GM12891 (cell line): ENCODE data around the gene INPP5D.
A peak's percentile ranks its signal among the peaks of the same experiment; 100 is the strongest.

Source experiments
- DNase-seq: peaks from one replicate; pipeline ENCODE4 v3.0.0; 2011; ENCODE audit warnings: low spot score; ENCODE audit not compliant: insufficient read length
- FAIRE-seq: peaks from 2 replicates; lab custom pipeline; 2011; peaks lifted over from hg19 to GRCh38; lab: Jason Lieb, UNC
- PAX5 ChIP-seq: IDR thresholded peaks from 2 replicates; pipeline ENCODE4 v1.6.1; 2011; ENCODE audit warnings: low read length, moderate library complexity, mild to moderate bottlenecking; ENCODE audit not compliant: insufficient read depth, severe bottlenecking
- POLR2A ChIP-seq: IDR thresholded peaks from 2 replicates; pipeline ENCODE4 v1.6.1; 2011; ENCODE audit warnings: low read depth, low read length, control low read depth
- POLR2AphosphoS5 ChIP-seq: IDR thresholded peaks from 2 replicates; pipeline ENCODE4 v1.6.1; 2011; ENCODE audit warnings: low read depth, low read length, control low read depth
- POU2F2 ChIP-seq: IDR thresholded peaks from 2 replicates; pipeline ENCODE4 v1.6.1; 2011; ENCODE audit warnings: low read depth, mild to moderate bottlenecking, control low read depth, low read length, moderate library complexity
- SPI1 ChIP-seq: IDR thresholded peaks from 2 replicates; pipeline ENCODE4 v1.6.1; 2011; ENCODE audit warnings: low read depth, low read length, control low read depth
- TAF1 ChIP-seq: IDR thresholded peaks from 2 replicates; pipeline ENCODE4 v1.6.1; 2011; ENCODE audit warnings: low read depth, low read length, control low read depth

The INPP5D gene

GRCh38 chr2:233130481-233131020 lies 70.4 kb downstream of the INPP5D start:
- no peak for DNase-seq
- TF ChIP-seq PAX5: no peak
- TF ChIP-seq POLR2AphosphoS5: no peak
- TF ChIP-seq POU2F2: no peak
- no peak for TF ChIP-seq POLR2A
- TF ChIP-seq TAF1: no peak
- no peak for TF ChIP-seq SPI1
- FAIRE-seq: no peak

GRCh38 chr2:233131936-233132720 lies 72.0 kb downstream of the INPP5D start:
- no peak for TF ChIP-seq POLR2A
- DNase-seq: no peak
- no peak for FAIRE-seq

GRCh38 chr2:233133239-233133638 lies 73.1 kb downstream of the INPP5D start:
- DNase-seq: no peak
- TF ChIP-seq TAF1: no peak
- FAIRE-seq: no peak

- TF ChIP-seq SPI1: no peak
- TF ChIP-seq TAF1: no peak
- no peak for TF ChIP-seq POLR2AphosphoS5
- no peak for TF ChIP-seq POLR2A
- no peak for TF ChIP-seq POU2F2
- TF ChIP-seq PAX5: no peak
- DNase-seq: no peak
- FAIRE-seq: no peak
Measured at GRCh38 chr2:233135421-233135820, 75.3 kb downstream of the INPP5D start.

- FAIRE-seq: no peak
- no peak for DNase-seq
- TF ChIP-seq PAX5 (no peak), POU2F2 (no peak), POLR2AphosphoS5 (no peak), SPI1 (no peak), POLR2A (no peak), TAF1 (no peak)
Measured at GRCh38 chr2:233137040-233137439, 76.9 kb downstream of the INPP5D start.

GRCh38 chr2:233140077-233140585 lies 80.0 kb downstream of the INPP5D start:
- no peak for DNase-seq
- no peak for FAIRE-seq
- TF ChIP-seq POLR2A (no peak), PAX5 (no peak), SPI1 (no peak), POU2F2 (no peak), POLR2AphosphoS5 (no peak), TAF1 (no peak)

- no peak for DNase-seq
- TF ChIP-seq POLR2AphosphoS5 (no peak), SPI1 (no peak), TAF1 (no peak), PAX5 (no peak), POU2F2 (no peak), POLR2A (no peak)
- FAIRE-seq: no peak
Measured at GRCh38 chr2:233140978-233141377, 80.8 kb downstream of the INPP5D start.

GRCh38 chr2:233141901-233142300 lies 81.8 kb downstream of the INPP5D start:
- no peak for FAIRE-seq
- no peak for TF ChIP-seq PAX5
- TF ChIP-seq POLR2A: 0 out of 2 replicates have a peak, but pooled peaks have one; percentile 13
- DNase-seq: no peak

- no peak for FAIRE-seq
Measured at GRCh38 chr2:233142355-233142897, 82.3 kb downstream of the INPP5D start.

GRCh38 chr2:233143700-233144331 lies 83.7 kb downstream of the INPP5D start:
- DNase-seq: no peak
- TF ChIP-seq PAX5: no peak
- TF ChIP-seq TAF1: no peak
- TF ChIP-seq POLR2A: no peak
- no peak for TF ChIP-seq POU2F2
- no peak for TF ChIP-seq SPI1
- TF ChIP-seq POLR2AphosphoS5: no peak
- FAIRE-seq: no peak

More at GRCh38 chr2:233142355-233142897, 82.3 kb downstream of the INPP5D start:
- DNase-seq: peak; percentile 42
- no peak for TF ChIP-seq POLR2A
- TF ChIP-seq SPI1: peak; percentile 99
- TF ChIP-seq POU2F2: no peak; the same call in 1 of the 2 replicates
- 0 out of 2 replicates have a peak, but pooled peaks have one; percentile 27 for TF ChIP-seq POLR2AphosphoS5
- TF ChIP-seq TAF1: no peak
